GM19025 (cell line): ENCODE results near the gene DIPK1C.
"Not testable (repeated sequence)": the region's sequence is repeated elsewhere in the genome, so short reads cannot be mapped to it uniquely, and the experiment has no call there.

Experiments
- ATAC-seq: cut with Tn5 transposase; IDR thresholded peaks from one replicate; pipeline ENCODE4 v1.9.1; 2021; ENCODE audit warnings: mild to moderate bottlenecking, low read depth, moderate library complexity; ENCODE audit not compliant: unreplicated experiment

DIPK1C gene

GRCh38 chr18:74457043-74457724 lies at the start of gene DIPK1C:
DIPK1C (minus strand) TSS chr18:74457308; CDS start chr18:74457259, 49 bp downstream.
- no peak for ATAC-seq

GRCh38 chr18:74506448-74507084 lies 49.5 kb upstream of the DIPK1C start:
- no peak for ATAC-seq

GRCh38 chr18:74505776-74506175 lies 48.7 kb upstream of the DIPK1C start:
- no peak for ATAC-seq

GRCh38 chr18:74503137-74503536 lies 46.0 kb upstream of the DIPK1C start:
- no peak for ATAC-seq

- ATAC-seq, result no peak
These were observed 44.3 kb upstream of the DIPK1C start for GRCh38 chr18:74501386-74501785.

- not testable (repeated sequence) for ATAC-seq
These were observed 43.7 kb upstream of the DIPK1C start for GRCh38 chr18:74500774-74501173.

GRCh38 chr18:74500372-74500771 lies 43.3 kb upstream of the DIPK1C start:
- ATAC-seq, result no peak

GRCh38 chr18:74499633-74500032 lies 42.5 kb upstream of the DIPK1C start:
- peak; percentile 15 for ATAC-seq

GRCh38 chr18:74498712-74499627 lies 41.9 kb upstream of the DIPK1C start:
- ATAC-seq, result peak; percentile 24

- no peak for ATAC-seq
These were observed 40.7 kb upstream of the DIPK1C start for GRCh38 chr18:74497778-74498177.

GRCh38 chr18:74497324-74497676 lies 40.2 kb upstream of the DIPK1C start:
- no peak for ATAC-seq

- peak; percentile 17 for ATAC-seq
These were observed 39.6 kb upstream of the DIPK1C start for GRCh38 chr18:74496508-74497323.

- ATAC-seq, result peak; percentile 80
These were observed 38.7 kb upstream of the DIPK1C start, which contains the start of gene CNDP2 for GRCh38 chr18:74495581-74496507. CNDP2 (plus strand) TSS chr18:74496363; CDS start chr18:74499974, 3,611 bp downstream.

GRCh38 chr18:74494514-74494913 lies 37.4 kb upstream of the DIPK1C start:
- no peak for ATAC-seq

GRCh38 chr18:74493689-74494088 lies 36.6 kb upstream of the DIPK1C start:
- no peak for ATAC-seq

- ATAC-seq, result no peak
These were observed 35.2 kb upstream of the DIPK1C start for GRCh38 chr18:74492259-74492658.

GRCh38 chr18:74489676-74490075 lies 32.6 kb upstream of the DIPK1C start:
- ATAC-seq, result no peak

GRCh38 chr18:74488864-74489263 lies 31.8 kb upstream of the DIPK1C start:
- ATAC-seq, result no peak

- ATAC-seq, result no peak
These were observed 31.2 kb upstream of the DIPK1C start for GRCh38 chr18:74488354-74488753.
